PC-3 (cell line): ENCODE data around the gene GSPT1.
"Not testable (repeated sequence)": the region's sequence is repeated elsewhere in the genome, so short reads cannot be mapped to it uniquely, and the experiment has no call there.

Experiments
- CTCF ChIP-seq: fragments of 300-600 bp; sonication (generic); conservative IDR thresholded peaks from 2 replicates; pipeline ENCODE4 v1.5.1; 2017; ENCODE audit warnings: antibody characterized with exemption, low read depth, mild to moderate bottlenecking, low read length
- EZH2 ChIP-seq: fragments of 300-600 bp; sonication (generic); IDR thresholded peaks from one replicate; pipeline ENCODE4 v1.6.1; 2017; ENCODE audit warnings: antibody characterized with exemption, mild to moderate bottlenecking, low read length; ENCODE audit not compliant: unreplicated experiment

GRCh38 chr16:11962978-11963377 lies 47.2 kb upstream of the GSPT1 start:
- TF ChIP-seq CTCF, EZH2: not testable (repeated sequence)
